Measurements from ENCODE around the gene MRPL14.
"Not testable (repeated sequence)": the region's sequence is repeated elsewhere in the genome, so short reads cannot be mapped to it uniquely, and the experiment has no call there.

Gene MRPL14

DNA sequence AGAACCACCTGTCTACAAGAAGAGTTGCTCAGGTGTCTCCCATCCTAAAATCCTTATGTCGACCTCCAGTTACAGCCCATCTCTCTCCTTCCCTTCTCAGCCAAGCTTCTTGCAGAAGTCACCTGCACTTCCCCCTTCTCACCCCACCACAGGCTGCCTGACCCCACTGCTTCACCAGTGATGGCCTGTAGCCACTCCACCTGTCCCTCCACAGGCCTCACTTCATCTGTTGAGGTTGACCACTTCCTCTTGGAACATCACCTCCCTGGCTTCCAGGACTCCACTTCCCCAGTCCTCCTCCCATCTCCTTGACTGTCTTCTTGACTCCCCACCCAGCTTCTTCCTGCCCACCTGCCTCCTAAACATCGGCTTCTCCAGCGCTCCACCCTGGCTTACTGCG, 25.4 kb downstream of the MRPL14 start:
- no peak for ATAC-seq
- DNase-seq: no peak

DNA sequence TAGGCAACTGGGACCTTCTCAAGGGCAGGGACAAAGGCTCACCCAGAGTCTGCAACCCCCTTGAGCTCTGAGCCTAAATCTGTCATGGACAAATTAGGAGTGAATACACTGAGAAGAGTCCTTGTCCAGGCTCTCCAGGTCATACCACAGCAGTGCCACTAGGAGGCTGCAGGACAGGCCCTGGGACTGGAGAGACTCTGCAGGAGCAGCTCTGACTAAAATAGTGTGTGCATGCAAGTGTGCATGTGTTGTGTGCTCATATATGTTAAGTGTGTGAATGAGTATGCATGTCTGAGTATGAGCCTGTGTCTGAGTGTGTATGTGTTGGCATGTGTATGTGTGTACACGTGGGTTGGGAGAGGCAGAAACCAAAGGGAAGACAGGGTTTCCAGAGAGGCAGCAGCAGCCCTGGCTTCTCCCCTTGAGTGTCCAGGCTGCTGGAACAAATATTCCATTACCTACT, 27.1 kb downstream of the MRPL14 start:
- ATAC-seq (peak; percentile 63), DNase-seq (peak; percentile 20)

DNA sequence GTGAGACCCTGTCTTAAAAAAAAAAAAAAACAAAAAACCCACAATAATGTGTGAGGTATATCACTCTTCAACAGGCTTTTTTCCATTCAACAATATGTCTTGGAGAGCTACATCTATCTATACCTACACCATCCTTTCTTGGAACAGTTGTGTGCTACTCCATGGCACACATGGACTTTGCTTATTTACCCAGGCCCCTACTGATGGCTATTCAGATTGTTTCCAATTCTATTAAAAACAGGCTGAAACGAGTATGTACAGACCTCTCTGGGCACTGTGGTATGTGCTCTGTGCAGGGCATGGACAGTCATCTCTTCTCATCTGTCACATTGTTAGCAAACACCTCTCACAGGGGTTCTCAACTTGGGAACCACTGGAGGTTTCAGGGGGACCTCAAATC, 28.1 kb downstream of the MRPL14 start:
- DNase-seq (no peak), ATAC-seq (no peak)

DNA sequence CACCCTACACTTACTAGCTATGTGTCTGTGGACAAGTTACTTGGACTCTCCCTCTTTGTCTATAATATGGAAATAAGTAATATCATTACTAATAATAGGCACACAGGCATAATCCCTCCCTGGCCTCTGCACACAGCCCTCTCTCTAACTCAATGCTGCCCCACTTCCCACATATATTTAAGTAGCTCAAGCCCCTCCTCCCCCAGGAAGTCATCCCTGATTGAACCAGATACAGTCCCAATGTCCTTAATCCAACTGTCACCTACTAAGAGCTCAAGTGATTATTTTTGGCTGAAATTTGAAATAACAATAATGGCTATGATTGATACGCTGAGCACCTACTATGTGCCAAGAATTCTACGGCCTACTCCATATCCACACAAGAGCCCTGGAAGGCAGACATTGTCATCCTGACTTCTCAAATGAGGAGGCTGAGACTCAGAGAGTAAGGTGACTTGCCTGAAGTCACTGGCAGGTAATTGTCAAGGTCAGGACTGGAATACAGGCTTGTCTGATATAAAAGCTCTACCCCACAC, 29.4 kb downstream of the MRPL14 start:
- ATAC-seq: no peak
- DNase-seq: no peak

DNA sequence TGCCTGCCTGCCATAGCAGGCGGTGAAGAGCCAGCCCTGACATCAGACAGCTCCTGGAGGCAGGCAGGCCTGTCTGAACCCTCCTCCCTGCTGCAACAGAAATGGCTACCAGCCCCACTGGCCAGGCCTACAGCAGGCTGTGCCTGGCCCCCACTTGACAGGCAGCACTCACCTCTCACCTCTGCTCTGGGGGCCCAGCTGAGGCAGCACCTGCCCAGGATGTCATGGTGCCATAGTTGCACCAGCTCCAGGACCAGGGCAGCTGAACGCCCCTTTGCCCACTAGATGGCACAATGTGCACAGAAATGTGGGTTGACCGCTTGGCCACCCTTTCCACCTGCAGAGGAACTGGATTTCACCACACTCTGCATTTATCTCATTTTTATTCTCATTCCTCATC, 30.6 kb downstream of the MRPL14 start:
- ATAC-seq (peak; percentile 86), DNase-seq (peak; percentile 79)

DNA sequence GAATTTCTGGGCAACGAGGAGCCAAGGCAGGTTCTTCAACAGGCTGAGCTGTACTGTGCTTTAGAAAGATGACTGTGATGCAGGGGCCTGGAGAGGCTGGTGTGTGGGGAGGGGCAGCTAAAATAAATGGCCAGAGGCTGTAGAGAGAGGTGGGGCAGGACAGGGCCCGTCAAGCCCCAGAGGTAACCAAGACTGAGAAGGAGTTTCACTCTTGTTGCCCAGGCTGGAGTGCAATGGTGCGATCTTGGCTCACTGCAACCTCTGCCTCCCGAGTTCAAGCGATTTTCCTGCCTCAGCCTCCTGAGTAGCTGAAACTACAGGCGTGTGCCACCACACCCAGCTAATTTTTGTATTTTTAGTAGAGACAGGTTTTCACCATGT, 32.0 kb downstream of the MRPL14 start:
- ATAC-seq, DNase-seq: not testable (repeated sequence)

DNA sequence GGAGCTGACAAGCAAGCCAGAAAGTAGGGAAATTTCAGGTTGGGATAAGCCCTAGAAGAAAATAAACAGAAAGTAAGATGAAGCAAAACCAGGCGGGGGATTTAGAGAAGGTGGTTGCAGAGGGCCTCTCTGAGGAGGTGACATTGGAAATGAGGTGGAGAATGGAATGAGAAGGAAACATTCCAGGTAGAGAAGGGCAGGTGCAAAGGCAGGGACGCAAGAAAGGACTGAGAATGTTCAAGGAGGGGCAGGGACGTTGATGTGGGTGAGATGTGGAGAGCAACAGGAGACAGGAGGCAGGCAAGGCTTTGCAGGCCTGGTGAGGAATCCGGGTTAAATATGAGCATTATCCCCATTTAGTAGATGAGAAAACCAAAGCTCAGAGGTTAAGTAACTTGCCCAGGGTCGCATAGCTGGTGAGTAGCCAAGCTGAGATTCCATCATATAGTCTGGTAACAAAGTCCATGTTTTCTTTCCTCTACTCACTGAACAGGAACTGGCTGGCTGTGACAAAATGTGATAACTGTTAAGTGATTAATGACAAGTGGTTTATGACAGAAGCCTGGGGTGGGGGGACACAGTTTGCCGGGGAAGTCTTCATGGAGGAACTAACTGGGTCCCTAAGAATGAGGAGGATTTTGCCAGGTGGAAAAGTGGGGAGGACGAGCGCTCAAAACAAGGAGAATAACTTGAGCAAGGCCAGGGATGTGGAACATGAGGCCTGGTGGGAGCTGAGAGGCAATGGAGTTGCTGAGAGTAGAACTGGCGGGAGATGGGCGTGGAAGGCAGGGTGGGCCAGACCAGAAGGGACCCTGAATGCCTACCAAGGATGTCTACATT, 32.6 kb downstream of the MRPL14 start:
- DNase-seq: no peak
- no peak for ATAC-seq

DNA sequence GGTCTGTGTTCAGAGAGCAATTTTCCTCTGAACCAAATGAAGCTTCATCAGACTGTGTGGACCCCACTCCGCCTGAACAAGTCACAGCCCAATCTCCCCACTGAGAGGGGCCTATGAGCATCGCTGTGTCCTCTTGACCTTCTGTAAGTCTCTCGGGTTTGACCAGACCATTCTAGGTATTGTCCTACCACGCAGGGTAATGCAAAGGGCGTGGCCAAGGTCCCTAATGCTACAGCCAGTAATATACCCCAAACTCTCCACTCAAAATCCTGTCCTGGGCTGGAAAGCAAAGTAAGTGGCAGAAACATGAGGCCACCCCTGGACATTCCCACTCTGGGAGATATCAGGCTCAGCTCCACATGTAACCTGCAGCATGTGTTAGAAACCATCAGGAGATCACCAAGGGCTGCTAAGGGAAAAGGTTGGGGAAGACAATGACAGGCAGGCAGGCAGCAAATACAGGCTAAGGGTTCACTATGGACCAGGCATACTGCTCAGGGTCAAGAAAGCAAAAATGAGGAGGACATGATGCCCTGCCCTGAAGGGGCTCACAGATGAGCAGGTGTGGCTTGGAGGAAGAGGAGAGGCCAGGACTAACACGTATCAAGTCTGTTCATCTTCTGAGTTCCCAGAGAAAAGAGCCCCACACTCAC, 33.4 kb downstream of the MRPL14 start:
- no peak for DNase-seq
- ATAC-seq: no peak

DNA sequence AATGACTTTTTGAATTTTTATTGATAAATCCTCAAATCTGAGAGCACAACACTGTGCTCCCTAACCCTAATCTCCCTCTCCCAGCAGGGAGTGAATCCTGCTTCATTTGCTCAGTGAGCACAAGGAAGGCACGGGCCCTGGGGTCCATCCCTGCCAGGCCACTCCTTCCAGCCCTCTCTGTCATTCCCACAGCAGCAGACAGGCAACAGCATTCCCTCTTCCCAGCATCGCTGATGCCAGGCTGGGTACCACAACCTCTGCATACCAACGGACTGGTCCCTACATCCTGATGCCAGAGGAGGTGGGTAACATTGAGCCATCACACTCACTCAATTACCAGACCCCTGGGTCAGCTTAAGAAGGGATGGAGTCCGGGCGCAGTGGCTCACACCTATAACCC, 34.2 kb downstream of the MRPL14 start:
- DNase-seq: no peak
- ATAC-seq: no peak

DNA sequence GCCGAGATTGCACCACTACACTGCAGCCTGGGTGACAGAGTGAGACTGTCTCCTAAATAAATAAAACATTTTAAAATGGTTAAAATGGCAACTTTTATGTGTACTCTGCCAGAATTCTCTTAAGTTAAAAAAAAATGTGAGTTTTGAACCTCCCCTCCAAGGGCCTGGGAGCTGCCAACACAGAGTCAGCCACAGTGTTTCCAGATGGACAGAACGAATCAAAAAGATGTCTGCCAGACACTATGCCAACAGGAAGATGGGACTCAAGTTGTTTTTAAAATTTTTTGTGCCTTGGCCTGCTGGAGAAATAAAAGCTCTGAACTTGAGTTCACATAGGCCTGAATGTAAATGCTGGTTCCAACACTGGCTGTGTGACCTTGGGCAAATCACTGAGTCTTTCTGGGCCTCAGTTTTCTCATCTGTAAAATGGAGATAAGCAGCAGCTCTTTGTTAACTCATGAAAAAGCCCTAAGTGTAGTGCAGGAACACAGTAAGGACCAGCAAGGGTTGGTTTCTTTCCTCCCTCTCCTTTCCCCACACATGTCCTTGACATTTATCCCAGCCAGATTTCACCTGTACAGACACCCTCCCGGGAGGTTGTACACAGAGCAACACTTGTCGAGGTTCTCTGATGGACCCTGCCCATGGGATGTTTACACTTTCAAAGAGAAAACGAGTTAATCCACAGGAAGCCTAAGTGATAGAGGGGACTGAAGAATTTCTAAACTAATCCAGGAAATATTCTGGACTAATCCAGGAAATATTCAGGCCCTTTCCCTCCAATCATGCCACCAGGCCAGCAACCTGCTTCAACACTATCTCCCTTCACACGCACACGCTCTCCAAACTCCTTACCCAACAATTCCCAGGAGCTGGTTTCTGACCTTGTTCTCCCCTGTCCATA, 35.0 kb downstream of the MRPL14 start:
- DNase-seq: no peak
- no peak for ATAC-seq

DNA sequence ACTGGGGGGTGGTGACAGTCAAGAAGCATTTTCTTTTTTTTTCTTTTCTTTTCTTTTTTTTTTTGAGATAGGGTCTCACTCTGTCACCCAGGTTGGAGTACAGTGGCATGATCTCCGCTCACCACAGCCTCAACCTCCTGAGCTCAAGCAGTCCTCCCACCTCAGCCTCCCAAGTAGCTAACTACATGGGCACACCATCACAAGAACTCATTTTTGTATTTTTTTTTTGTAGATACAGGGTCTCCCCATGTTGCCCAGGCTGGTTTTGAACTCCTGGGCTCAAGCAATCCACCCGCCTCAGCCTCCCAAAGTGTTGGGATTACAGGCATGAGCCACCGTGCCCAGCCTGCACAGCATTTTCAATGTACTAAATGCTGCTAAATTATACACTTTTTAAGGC, 35.9 kb downstream of the MRPL14 start:
- DNase-seq, ATAC-seq: not testable (repeated sequence)

DNA sequence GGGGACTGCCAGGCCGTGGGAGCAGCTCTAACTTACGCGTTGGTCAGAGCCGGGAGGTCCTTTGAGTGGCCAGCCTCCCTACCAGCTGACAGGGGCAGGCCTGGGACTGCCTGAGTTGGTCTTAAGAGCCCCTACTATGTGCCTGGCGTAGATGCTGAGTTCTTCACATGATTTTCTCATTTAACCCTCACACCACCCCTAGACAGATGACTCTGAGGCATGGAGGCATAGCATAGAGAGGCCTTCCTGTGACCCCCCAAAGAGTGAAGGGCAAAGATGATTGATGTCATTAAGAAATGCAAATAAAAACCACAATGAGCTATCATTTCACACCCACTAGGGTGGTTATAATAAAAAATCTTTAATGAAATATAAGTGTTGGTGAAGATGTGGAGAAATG, 36.8 kb downstream of the MRPL14 start:
- ATAC-seq: peak; percentile 59
- DNase-seq: no peak

DNA sequence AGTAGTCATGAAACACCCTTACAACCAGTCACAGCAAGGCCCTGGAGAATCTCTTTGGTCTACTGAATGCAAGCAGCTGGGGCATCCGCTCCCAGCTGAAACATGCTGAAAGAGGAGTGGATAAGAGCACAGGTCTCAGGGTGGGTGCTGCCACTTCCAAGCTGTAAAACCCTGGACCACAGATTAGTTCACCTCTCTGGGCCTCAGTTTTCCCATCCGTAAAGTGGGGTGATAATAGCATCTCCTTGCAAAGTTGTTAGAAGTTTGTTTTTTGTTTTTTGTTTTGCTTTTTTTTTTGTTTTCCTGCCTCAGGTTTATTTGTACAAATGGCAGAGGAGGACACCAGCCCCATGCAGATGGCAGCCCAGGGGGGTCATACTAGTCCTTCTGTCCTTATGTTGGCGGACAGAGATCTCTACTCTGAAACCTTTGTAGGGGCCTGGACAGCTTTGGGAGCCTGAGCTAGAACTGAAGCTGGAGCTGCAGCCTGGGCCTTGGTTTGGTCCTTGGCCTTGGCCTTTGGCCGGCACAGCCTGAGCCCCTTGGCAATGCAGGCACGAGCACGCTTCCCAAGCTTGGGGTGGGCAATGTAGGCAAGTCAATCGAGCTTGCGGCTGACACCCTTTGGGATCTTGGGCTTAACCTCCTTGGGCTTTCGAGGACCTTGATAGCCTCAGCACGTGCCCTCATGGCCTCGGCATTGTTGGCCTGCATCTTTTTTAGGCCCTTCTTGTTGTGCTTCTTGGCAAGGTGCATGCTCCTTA, 38.2 kb downstream of the MRPL14 start:
- DNase-seq: no peak
- ATAC-seq: no peak

DNA sequence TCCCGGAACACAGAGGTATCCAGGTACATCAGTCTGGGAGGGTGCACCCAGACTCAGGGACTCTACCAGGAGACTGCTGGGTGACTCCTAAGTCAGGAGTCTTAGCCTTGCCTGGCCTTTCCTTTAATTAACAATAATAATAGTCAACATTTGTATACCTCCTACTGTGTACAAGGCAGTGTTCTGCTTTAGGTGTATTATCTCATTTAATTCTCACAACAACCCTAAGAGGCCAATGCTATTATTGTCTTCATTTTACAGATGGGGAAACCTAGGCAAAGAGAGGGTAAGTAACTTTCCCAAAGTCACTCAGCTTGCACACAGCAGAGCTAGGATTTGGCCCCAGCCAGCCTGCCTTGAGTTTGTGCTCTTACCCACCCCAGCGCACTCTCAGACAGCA, 39.6 kb downstream of the MRPL14 start:
- DNase-seq (no peak), ATAC-seq (no peak)

DNA sequence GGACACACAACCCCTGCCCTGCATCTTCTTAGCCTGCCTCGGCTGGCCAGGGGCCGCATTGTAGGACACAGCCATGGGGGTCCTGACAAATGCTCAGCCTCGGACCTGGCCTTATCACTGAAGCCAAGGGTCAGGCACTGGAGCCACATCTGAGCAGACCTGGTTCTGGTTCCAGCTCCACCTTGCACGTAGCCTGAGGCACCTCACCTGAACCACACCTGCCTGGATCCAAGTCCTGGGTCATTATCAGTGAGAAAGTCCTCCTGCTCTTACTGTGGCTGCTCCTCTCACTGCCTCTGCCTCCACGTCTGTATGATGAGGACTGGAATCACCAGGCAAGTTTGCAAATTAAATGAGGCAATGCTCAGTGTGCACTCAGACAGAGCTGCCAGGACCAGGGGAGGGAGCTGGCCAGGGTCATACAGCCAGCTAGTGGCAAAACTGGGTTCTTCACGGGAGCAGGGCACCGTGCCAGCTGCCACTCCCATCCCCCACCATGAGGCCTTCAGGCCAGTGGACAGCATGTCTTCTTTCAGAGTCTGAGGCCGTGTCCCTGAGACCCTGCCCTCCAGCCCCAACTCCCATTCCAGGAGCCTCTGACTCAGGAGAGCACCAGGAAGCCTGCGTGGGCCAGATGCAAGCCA, 40.2 kb downstream of the MRPL14 start:
- DNase-seq (no peak), ATAC-seq (no peak)

DNA sequence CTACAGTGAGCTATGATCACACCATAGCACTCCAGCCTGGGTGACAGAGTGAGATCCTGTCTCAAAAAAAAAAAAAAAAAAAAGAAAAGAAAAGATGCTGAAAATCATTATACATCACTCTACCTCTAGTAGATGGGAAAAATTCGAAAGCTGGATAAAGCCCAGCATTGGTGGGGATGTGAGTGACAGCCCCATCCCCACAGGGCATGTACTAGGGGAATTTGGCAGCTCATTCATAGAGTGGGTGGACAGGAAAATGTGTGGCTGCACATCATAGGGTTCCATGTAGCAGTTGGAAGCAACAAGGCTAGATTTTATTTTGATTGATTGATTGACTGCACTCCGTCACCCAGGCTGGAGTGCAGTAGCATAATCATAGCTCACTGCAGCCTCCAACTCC, 42.0 kb downstream of the MRPL14 start:
- no peak for ATAC-seq
- no peak for DNase-seq

DNA sequence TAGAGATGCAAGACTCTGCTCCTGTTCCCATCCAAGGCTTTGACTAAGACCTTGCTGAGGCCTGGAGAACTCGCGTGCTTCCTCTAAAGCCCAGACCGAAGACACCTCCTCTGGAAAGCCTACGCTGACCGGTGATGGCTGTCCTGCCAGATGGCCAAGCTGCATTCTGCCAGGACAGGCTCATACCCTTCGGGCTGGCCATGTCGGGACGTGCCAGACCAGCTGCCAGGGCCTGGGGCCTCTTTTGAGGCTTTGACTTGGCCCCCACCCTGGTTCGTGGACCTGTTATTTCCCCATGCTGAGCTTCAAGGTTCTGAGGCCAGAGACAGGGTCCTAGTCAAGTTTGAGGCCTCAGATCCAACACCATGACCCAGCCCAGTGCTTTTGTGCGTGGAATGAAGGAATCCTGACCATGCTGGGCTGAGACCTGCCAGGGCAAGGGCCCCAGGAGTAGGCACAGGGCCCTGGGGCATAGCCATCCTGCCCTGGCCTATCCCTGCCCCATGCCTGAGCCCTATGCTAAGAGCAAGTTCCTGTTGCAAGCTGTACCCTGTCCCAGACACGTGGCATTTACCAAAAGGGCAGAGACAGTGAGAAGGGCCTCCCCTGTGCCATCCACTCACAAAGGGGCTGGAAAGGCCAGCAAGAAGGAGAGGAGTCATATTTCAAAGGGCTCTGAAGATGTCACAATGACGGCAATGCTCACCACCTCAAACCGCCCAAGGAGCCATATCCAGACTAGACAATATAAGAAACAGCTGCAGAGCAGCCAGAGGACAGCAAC, 42.8 kb downstream of the MRPL14 start:
- peak; percentile 75 for ATAC-seq

DNA sequence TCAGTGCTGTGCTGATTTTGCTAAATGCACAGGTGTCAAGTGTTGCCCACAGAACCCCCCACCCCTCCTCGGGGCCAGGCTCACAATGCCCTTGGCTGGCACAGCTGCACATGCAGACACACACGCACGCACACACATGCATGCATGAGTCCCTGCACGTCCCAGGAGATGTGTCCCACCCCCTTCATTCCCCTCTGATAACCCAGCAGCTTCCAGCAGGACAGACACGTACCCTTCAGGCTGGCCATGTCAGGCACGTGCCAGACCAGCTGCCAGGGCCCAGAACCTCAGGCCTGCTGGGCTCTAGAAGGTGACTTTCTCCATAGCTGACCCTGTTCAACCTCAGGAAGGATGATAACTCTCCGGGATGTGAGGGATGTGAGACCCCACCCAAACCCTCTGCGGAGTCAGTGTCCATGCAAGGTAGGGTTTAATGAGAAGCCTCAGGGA, 44.4 kb downstream of the MRPL14 start:
- ATAC-seq (no peak), DNase-seq (no peak)

More for the DNA sequence above, 42.8 kb downstream of the MRPL14 start:
- DNase-seq: peak; percentile 13

DNA sequence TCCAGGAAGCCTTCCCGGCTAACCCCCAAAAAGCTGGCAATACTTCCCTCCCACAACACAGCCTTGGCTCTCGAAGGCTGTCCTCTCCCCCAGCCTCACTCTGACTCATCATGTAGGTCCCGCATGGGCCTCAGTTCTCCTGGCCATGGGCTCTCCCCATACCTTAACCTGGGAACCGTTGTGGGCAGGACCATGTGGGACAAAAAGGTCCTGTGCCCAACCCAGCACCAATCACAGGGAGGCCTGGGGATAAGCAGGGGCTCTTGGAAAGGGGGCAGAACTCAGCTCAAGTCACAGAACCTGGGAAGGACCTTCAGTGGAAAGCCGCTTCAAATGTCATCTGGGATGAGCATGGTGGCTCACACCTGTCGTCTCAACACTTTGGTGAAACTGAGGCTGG, 45.5 kb downstream of the MRPL14 start:
- ATAC-seq (no peak), DNase-seq (no peak)
